ENCODE data around the gene ABCA7. TPM values are rescaled to one million over a fixed set of nuclear protein-coding genes. Genes with fewer than 3 reads are reported as not detected.

The ABCA7 gene
- total RNA-seq, 4 donors from 2014 or later, result 15.5 to 58.7 (median 29.8) TPM

GRCh38 chr19:1058112-1058511 lies 18.2 kb downstream of the ABCA7 start:
- intact Hi-C loops (cut with DNase I), result no loop called here
- no peaks in the 10 kb centered on the region for H3K4me1 ChIP-seq
- DNase-seq, result no peak
- no peaks in the 10 kb centered on the region for H3K36me3 ChIP-seq
- no peaks in the 10 kb centered on the region for H3K27me3 ChIP-seq
- H3K27ac ChIP-seq, result no peak overlapping the region
- WGBS, 2 donors, result 97 to 98% methylated on average over 5 of the region's 5 CpGs
- no peak for TF ChIP-seq POLR2A (IDR thresholded peaks at IDR 0.05)
- TF ChIP-seq CTCF (IDR thresholded peaks at IDR 0.05), result no peak
- no peaks in the 10 kb centered on the region for H3K9me3 ChIP-seq
- no peak overlapping the region for H3K4me3 ChIP-seq (replicated peaks in 1 of 3)

- no peak for DNase-seq
- WGBS, 2 donors, result 84 to 92% methylated on average over 5 of the region's 5 CpGs
- Histone ChIP-seq H3K9me3 (no peaks in the 10 kb centered on the region), H3K4me3 (replicated peaks in 1 of 3) (no peak overlapping the region), H3K27me3 (no peaks in the 10 kb centered on the region), H3K4me1 (peaks cover 3 to 14% of the 10 kb centered on the region in 2 donors), H3K27ac (no peak overlapping the region), H3K36me3 (no peaks in the 10 kb centered on the region)
- intact Hi-C loops (cut with DNase I), result no loop called here
- TF ChIP-seq POLR2A (IDR thresholded peaks at IDR 0.05), result no peak
- TF ChIP-seq CTCF (IDR thresholded peaks at IDR 0.05), result no peak
Measured at GRCh38 chr19:1060689-1061088, 20.8 kb downstream of the ABCA7 start.

- WGBS, 2 donors, result 89 to 97% methylated on average over 11 to 12 of the region's 20 CpGs
- Histone ChIP-seq H3K27ac (no peak overlapping the region), H3K36me3 (no peaks in the 10 kb centered on the region), H3K27me3 (peaks cover 1% of the 10 kb centered on the region), H3K9me3 (no peaks in the 10 kb centered on the region), H3K4me3 (replicated peaks in 1 of 3) (no peak overlapping the region), H3K4me1 (peaks cover 3 to 27% of the 10 kb centered on the region in 2 donors)
- intact Hi-C loops (cut with DNase I), result no loop called here
- no peak for TF ChIP-seq CTCF (IDR thresholded peaks at IDR 0.05)
- TF ChIP-seq POLR2A (IDR thresholded peaks at IDR 0.05), result no peak
- DNase-seq, result no peak
Measured at GRCh38 chr19:1061987-1062386, 22.1 kb downstream of the ABCA7 start.

- no peak overlapping the region for H3K27ac ChIP-seq
- H3K36me3 ChIP-seq, result no peaks in the 10 kb centered on the region
- peaks cover 3 to 32% of the 10 kb centered on the region in 2 donors for H3K4me1 ChIP-seq
- peaks cover 5% of the 10 kb centered on the region for H3K27me3 ChIP-seq
- intact Hi-C loops (cut with DNase I), result no loop called here
- no peak for DNase-seq
- H3K4me3 ChIP-seq (replicated peaks in 1 of 3), result no peak overlapping the region
- TF ChIP-seq CTCF (IDR thresholded peaks at IDR 0.05), result no peak
- no peak for TF ChIP-seq POLR2A (IDR thresholded peaks at IDR 0.05)
- 87 to 91% methylated on average over 17 of the region's 17 CpGs for WGBS, 2 donors
- H3K9me3 ChIP-seq, result no peaks in the 10 kb centered on the region
Measured at GRCh38 chr19:1062387-1063029, 22.6 kb downstream of the ABCA7 start.

- no peak overlapping the region for H3K4me3 ChIP-seq (replicated peaks in 1 of 3)
- no peaks in the 10 kb centered on the region for H3K9me3 ChIP-seq
- TF ChIP-seq CTCF (IDR thresholded peaks at IDR 0.05) (no peak), POLR2A (IDR thresholded peaks at IDR 0.05) (no peak)
- no peak overlapping the region for H3K27ac ChIP-seq
- 64 to 99% methylated on average over 22 to 26 of the region's 37 CpGs for WGBS, 2 donors
- no peak for DNase-seq
- peaks cover 3 to 34% of the 10 kb centered on the region in 2 donors for H3K4me1 ChIP-seq
- H3K27me3 ChIP-seq, result peaks cover 5% of the 10 kb centered on the region
- intact Hi-C loops (cut with DNase I), result no loop called here
- no peaks in the 10 kb centered on the region for H3K36me3 ChIP-seq
Measured at GRCh38 chr19:1063030-1063908, 23.4 kb downstream of the ABCA7 start.
